ENCODE results near the gene ANO9. TPM values are rescaled to one million over a fixed set of nuclear protein-coding genes. Genes with fewer than 3 reads are reported as not detected.

The ANO9 gene
- total RNA-seq, 1 donor from 2014 or later = 22.4 TPM

DNA sequence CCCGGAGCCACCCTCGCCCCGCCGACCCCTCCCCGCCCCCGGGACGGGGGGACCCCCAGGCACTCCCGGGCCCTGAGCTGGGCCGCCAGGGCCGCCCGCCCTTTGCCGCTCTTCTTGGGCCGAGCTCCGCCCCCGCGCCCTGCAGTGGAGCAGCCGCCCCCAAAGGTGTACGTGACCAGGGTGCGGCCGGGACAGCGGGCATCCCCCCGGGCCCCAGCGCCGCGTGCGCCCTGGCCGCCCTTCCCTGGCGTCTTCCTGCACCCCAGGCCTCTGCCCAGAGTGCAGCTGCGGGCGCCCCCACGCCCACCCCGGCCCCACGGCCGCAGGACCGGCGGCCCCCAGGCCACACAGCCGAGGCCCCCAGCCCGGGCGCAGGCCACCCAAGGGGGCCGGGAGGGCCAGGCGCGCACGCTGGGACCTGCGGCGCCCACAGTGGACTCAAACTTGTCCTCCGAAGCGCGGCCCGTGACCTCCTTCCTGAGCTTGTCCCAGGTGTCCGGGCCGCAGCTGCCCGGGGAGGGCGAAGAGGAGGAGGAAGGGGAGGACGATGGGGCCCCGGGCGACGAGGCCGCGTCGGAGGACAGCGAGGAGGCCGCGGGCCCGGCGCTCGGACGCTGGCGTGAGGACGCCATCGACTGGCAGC, 65.2 kb downstream of the ANO9 start:
- no peak overlapping the region for H3K27ac ChIP-seq
- ATAC-seq (no peak), DNase-seq (no peak)
- H3K9me3 ChIP-seq = no peaks in the 10 kb centered on the region
- H3K4me1 ChIP-seq = no peaks in the 10 kb centered on the region
- TF ChIP-seq, protein P1, sequence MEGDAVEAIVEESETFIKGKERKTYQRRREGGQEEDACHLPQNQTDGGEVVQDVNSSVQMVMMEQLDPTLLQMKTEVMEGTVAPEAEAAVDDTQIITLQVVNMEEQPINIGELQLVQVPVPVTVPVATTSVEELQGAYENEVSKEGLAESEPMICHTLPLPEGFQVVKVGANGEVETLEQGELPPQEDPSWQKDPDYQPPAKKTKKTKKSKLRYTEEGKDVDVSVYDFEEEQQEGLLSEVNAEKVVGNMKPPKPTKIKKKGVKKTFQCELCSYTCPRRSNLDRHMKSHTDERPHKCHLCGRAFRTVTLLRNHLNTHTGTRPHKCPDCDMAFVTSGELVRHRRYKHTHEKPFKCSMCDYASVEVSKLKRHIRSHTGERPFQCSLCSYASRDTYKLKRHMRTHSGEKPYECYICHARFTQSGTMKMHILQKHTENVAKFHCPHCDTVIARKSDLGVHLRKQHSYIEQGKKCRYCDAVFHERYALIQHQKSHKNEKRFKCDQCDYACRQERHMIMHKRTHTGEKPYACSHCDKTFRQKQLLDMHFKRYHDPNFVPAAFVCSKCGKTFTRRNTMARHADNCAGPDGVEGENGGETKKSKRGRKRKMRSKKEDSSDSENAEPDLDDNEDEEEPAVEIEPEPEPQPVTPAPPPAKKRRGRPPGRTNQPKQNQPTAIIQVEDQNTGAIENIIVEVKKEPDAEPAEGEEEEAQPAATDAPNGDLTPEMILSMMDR (IDR thresholded peaks at IDR 0.05) = no peak
- H3K27me3 ChIP-seq = no peaks in the 10 kb centered on the region
- intact Hi-C loops (cut with DNase I) = no loop called here
- H3K4me3 ChIP-seq = no peak overlapping the region
- no peaks in the 10 kb centered on the region for H3K36me3 ChIP-seq

DNA sequence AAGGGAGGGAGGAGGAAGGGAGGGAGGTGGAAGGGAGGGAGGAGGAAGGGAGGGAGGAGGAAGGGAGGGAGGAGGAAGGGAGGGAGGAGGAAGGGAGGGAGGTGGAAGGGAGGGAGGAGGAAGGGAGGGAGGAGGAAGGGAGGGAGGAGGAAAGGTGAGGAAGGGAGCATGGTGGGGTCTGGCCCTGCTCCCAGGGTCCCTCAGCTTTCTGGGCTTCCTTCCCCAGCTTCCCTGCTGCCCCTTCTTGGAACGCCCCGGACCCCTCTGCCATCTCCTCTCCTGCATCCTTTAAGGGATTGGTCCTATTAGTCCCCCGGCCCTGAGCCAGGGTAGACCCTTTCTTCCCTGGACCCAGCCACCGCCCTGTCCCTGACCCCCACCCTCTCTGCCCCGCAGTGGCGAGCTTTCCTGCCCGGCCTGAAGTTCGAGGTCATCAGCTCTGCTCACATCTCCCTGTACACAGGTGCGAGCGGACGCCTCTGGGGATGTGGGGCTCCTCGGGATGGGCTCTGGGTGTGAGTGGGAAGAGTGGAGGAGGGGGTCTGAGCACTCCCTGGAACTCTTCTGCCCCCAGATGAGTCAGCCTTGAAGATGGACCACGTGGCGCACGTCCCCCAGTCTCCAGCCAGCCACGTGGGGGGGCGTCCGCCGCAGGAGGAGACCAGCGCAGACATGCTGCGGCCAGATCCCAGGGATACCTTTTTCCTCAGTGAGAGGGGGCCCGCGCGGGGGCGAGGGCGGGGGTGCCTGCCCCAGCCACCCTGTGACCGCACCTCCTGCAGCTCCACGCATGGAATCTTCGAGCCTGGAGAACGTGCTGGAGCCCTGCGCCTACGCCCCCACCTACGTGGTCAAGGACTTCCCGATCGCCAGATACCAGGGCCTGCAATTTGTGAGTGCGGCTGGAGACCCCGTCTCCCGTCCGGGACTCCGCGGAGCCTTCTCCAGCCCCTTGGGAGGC, 66.5 kb downstream of the ANO9 start:
- Histone ChIP-seq H3K4me1 (no peaks in the 10 kb centered on the region), H3K27ac (no peak overlapping the region), H3K4me3 (no peak overlapping the region), H3K36me3 (no peaks in the 10 kb centered on the region), H3K9me3 (no peaks in the 10 kb centered on the region), H3K27me3 (peaks cover 4% of the 10 kb centered on the region)
- TF ChIP-seq, protein P1 (IDR thresholded peaks at IDR 0.05) = no peak
- no peak for DNase-seq
- no peak for ATAC-seq
- intact Hi-C loops (cut with DNase I) = no loop called here

DNA sequence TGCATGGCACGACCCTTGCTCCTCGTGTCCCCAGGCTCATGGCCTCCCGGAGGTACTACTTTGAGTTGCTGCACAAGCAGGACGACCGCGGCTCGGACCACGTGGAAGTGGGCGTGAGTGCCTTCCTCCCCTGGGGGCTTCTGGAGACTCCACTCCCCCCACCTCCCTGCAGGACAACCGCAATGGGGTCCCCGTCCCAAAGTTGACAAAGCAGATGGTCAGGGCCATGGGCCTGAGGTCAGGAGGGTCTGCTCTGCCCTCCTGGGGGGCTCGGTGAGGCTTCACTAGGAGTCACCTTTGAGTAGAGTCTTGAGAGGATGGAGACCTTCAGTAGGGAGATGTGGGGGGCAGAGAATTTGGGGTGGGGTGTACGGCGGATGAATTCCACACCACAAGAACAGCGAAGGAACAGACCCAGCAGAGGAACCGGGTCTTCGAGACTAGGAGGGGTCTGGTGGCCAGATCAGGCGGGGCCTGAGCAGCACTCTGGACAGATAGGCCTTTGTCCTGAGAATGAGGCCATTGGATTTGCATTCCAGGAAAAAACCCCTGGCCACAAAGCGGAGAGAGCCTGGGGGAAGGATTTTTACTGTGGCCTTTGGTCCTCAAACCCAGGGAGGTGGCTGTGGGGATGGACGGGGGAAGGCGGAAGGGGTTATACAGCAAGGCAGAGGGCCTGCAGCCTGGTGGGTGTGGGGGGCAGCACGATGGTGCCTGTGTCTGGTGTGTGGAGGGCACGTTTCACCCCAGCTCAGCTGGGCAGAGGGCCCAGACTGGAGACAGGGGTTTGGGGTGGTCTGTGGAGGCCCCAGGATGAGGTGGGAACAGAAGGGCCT, 67.9 kb downstream of the ANO9 start:
- Histone ChIP-seq H3K4me3 (no peak overlapping the region), H3K36me3 (no peaks in the 10 kb centered on the region), H3K4me1 (no peaks in the 10 kb centered on the region), H3K27ac (no peak overlapping the region), H3K9me3 (no peaks in the 10 kb centered on the region), H3K27me3 (peaks cover 8% of the 10 kb centered on the region)
- TF ChIP-seq, protein P1 (IDR thresholded peaks at IDR 0.05) = no peak
- DNase-seq (no peak), ATAC-seq (no peak)
- intact Hi-C loops (cut with DNase I) = no loop called here

DNA sequence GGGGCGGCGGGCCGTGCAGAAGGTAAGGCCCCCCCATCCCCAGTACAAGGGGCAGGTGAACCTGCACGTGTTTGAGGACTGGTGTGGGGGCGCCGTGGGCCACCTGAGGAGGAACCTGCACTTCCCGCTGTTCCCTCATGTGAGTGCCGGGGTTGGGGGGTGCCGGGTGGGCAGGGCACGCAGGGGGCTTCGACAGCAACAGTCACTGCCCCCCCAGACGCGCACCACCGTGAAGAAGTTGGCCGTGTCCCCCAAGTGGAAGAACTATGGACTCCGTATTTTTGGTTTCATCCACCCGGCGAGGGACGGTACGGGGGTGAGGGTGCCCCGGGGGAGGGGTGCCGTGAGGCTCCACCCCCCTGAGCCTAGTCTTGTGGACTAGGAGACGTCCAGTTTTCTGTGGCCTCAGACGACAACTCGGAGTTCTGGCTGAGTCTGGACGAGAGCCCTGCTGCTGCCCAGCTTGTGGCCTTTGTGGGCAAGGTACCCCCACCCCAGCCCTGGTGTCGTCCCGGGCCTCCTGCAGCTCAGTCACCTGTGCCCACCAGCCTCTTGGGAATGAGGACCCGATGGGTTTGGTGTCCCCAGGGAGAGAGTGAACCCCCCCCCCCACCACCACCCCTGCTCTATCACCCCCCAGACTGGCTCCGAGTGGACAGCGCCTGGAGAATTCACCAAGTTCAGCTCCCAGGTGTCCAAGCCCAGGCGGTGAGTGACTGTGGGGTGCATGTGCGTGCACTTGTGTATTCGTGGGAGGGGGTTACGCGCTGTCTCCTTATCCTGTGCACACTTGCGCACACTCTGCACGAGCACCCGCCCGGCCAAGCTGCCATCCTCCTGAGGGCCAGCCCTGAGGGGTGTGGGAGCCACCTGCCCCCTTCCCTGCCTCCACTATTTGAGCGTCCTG, 68.7 kb downstream of the ANO9 start:
- no peak overlapping the region for H3K27ac ChIP-seq
- H3K27me3 ChIP-seq = peaks cover 17% of the 10 kb centered on the region
- DNase-seq (no peak), ATAC-seq (no peak)
- no peaks in the 10 kb centered on the region for H3K36me3 ChIP-seq
- TF ChIP-seq, protein P1 (IDR thresholded peaks at IDR 0.05) = no peak
- intact Hi-C loops (cut with DNase I) = no loop called here
- peaks cover 8% of the 10 kb centered on the region for H3K4me1 ChIP-seq
- no peaks in the 10 kb centered on the region for H3K9me3 ChIP-seq
- H3K4me3 ChIP-seq = no peak overlapping the region
